ENCODE measurements around the gene ZC3H10. TPM values are rescaled to one million over a fixed set of nuclear protein-coding genes. Genes with fewer than 3 reads are reported as not detected.
"Not testable (repeated sequence)": the region's sequence is repeated elsewhere in the genome, so short reads cannot be mapped to it uniquely, and the experiment has no call there.

The ZC3H10 gene
- total and polyA plus RNA-seq, 2 donors = 4.6 to 4.9 TPM

GRCh38 chr12:56110571-56110970 lies 7.5 kb upstream of the ZC3H10 start:
- DNase-seq (ENCODE audit: extremely low spot score) = no peak
- Histone ChIP-seq H3K4me1 (ENCODE audit: insufficient read depth) (no peaks in the 10 kb centered on the region), H3K27ac (ENCODE audit: low read depth) (no peak overlapping the region), H3K4me3 (ENCODE audit: low read depth, low read length) (no peak overlapping the region), H3K36me3 (ENCODE audit: insufficient read depth) (peaks cover 16% of the 10 kb centered on the region)
- 89% methylated on average over 5 of the region's 5 CpGs for WGBS

DNA sequence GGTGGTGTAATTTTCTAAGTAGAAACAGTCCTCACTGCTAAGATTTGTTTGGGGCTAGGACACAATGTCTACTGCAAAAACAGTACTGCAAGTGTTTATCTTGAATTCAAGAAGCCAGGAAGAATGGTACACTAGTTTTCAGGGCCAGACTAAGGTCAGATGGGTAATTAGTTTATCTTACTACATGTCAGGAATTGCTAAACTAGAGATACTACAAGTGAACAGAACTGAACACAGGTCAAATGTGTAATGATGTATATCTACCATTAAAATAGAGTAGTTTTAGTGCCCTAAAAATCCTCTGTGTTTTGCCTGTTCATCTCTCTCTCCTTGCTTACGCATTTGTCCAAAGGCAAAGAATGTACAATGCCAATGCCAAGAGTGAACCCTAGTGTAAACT lies 4.0 kb upstream of the ZC3H10 start:
- 90% methylated on average over 1 of the region's 1 CpG for WGBS
- H3K27ac ChIP-seq (ENCODE audit: low read depth) = no peak overlapping the region
- no peaks in the 10 kb centered on the region for H3K4me1 ChIP-seq (ENCODE audit: insufficient read depth)
- peaks cover 13% of the 10 kb centered on the region for H3K36me3 ChIP-seq (ENCODE audit: insufficient read depth)
- no peak overlapping the region for H3K4me3 ChIP-seq (ENCODE audit: low read depth, low read length)
- DNase-seq (ENCODE audit: extremely low spot score) = no peak

GRCh38 chr12:56115329-56115728 lies 2.7 kb upstream of the ZC3H10 start:
- WGBS = 33% methylated on average over 10 of the region's 10 CpGs
- Histone ChIP-seq H3K36me3 (ENCODE audit: insufficient read depth) (peaks cover 8% of the 10 kb centered on the region), H3K4me1 (ENCODE audit: insufficient read depth) (no peaks in the 10 kb centered on the region), H3K4me3 (ENCODE audit: low read depth, low read length) (peak overlapping the region; percentile 44), H3K27ac (ENCODE audit: low read depth) (no peak overlapping the region)
- no peak for DNase-seq (ENCODE audit: extremely low spot score)

DNA sequence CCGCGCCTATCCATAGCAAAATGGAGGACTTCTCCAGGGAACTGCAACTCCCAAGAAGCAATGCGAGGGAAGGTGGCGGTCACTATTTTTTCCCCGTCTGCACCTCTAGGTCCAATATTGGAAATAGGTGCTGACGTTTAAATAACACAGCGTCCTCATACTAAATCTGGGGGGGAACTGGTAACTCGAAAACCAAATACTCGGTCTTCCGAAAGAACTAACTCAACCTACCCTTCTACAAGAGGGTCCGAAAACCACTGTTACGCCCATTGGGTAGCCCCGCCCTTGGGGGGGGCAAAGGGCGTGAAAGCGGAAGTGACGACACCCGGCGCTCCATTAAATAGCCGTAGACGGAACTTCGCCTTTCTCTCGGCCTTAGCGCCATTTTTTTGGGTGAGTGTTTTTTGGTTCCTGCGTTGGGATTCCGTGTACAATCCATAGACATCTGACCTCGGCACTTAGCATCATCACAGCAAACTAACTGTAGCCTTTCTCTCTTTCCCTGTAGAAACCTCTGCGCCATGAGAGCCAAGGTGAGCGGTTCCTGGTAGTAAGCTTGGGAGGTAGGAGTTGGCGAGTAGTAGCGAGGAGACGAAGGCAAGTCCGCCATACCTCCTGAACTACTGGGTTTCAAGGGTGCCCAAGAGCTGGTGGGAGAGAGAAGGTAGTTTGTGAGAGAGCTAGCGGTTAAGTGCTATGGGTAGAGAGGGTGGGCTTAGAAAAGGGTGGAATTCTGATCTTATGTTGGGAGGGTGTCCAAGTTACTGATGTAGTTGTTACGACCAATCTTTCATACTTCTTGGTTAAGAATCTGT lies 1.6 kb upstream of the ZC3H10 start, which contains the start of gene RPL41:
TSS of gene RPL41 (plus strand) at position 367 of the 815 bp plus-strand sequence.
- WGBS = under 1% methylated on average over 34 of the region's 34 CpGs
- H3K36me3 ChIP-seq (ENCODE audit: insufficient read depth) = peaks cover 4% of the 10 kb centered on the region

DNA sequence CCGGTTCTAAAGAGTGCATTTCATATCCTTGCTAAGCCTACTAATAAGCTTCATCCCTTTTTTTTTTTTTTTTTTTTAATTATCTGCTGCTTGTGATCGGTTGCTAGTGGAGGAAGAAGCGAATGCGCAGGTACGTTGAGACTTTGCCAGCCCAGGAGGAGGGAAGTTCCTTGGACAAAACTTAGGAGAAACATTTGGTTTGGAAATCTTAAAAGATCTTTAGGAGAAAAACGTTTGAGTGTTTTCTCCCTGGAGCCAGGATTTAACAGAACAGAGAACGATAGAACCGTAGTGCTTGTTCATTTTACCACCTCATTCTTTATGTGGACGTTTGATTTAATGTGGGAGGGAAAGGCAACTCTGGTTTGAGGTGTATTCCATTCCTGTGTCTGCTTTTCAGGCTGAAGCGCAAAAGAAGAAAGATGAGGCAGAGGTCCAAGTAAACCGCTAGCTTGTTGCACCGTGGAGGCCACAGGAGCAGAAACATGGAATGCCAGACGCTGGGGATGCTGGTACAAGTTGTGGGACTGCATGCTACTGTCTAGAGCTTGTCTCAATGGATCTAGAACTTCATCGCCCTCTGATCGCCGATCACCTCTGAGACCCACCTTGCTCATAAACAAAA lies 872 bp upstream of the ZC3H10 start:
- Histone ChIP-seq H3K4me3 (ENCODE audit: low read depth, low read length) (peak overlapping the region; percentile 44), H3K27ac (ENCODE audit: low read depth) (peak overlapping the region; percentile 98)
- DNase-seq (ENCODE audit: extremely low spot score); H3K4me1 ChIP-seq (ENCODE audit: insufficient read depth); H3K36me3 ChIP-seq (ENCODE audit: insufficient read depth): not testable (repeated sequence)
- WGBS = under 1% methylated on average over 12 of the region's 16 CpGs

More for the DNA sequence above, 1.6 kb upstream of the ZC3H10 start, which contains the start of gene RPL41:
- no peaks in the 10 kb centered on the region for H3K4me1 ChIP-seq (ENCODE audit: insufficient read depth)
- peak within 1 kb of the TSS; percentile 44 for H3K4me3 ChIP-seq (ENCODE audit: low read depth, low read length)
- DNase-seq (ENCODE audit: extremely low spot score) = peak; percentile 96
- peak within 1 kb of the TSS; percentile 98 for H3K27ac ChIP-seq (ENCODE audit: low read depth)

GRCh38 chr12:56118688-56119357 lies 757 bp downstream of the ZC3H10 start:
- Histone ChIP-seq H3K36me3 (ENCODE audit: insufficient read depth) (no peaks in the 10 kb centered on the region), H3K27ac (ENCODE audit: low read depth) (peak overlapping the region; percentile 66), H3K4me3 (ENCODE audit: low read depth, low read length) (peak overlapping the region; percentile 42), H3K4me1 (ENCODE audit: insufficient read depth) (no peaks in the 10 kb centered on the region)
- WGBS = 9% methylated on average over 13 of the region's 13 CpGs
- no peak for DNase-seq (ENCODE audit: extremely low spot score)

- H3K4me1 ChIP-seq (ENCODE audit: insufficient read depth) = no peaks in the 10 kb centered on the region
- DNase-seq (ENCODE audit: extremely low spot score) = peak; percentile 82
- WGBS = under 1% methylated on average over 2 of the region's 2 CpGs
Observed at GRCh38 chr12:56119361-56119796, 1.3 kb downstream of the ZC3H10 start.

DNA sequence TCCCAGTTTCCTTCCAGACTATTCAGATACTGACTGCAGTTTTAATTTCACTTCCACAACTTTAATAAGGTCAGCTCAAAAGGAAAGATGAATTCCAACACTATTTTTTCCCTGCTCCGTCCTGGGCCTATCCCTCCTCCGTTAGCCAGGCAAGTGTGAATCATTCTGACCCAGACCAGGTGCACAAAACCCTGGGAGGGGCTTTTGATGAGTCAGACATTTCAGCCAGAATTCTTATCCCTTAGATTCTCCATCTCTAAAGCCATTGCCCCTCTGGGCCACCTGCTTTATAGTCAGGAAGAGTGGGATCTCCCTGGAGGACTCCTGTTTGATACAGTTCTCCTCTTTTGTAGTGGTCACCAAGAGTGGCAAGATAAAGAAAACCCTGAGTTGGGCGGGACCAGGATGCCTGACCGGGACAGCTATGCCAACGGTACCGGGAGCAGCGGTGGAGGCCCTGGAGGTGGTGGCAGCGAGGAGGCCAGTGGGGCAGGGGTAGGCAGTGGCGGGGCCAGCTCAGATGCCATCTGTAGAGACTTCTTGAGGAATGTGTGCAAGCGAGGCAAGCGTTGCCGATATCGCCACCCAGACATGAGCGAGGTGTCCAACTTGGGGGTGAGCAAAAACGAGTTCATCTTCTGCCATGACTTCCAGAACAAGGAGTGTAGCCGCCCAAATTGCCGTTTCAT lies 2.2 kb downstream of the ZC3H10 start:
- H3K4me1 ChIP-seq (ENCODE audit: insufficient read depth) = no peaks in the 10 kb centered on the region
- no peak for DNase-seq (ENCODE audit: extremely low spot score)
- H3K27ac ChIP-seq (ENCODE audit: low read depth) = no peak overlapping the region
- no peaks in the 10 kb centered on the region for H3K36me3 ChIP-seq (ENCODE audit: insufficient read depth)
- 87% methylated on average over 17 of the region's 17 CpGs for WGBS
- no peak overlapping the region for H3K4me3 ChIP-seq (ENCODE audit: low read depth, low read length)

More at GRCh38 chr12:56119361-56119796, 1.3 kb downstream of the ZC3H10 start:
- no peak overlapping the region for H3K4me3 ChIP-seq (ENCODE audit: low read depth, low read length)
- H3K36me3 ChIP-seq (ENCODE audit: insufficient read depth) = no peaks in the 10 kb centered on the region
- no peak overlapping the region for H3K27ac ChIP-seq (ENCODE audit: low read depth)

DNA sequence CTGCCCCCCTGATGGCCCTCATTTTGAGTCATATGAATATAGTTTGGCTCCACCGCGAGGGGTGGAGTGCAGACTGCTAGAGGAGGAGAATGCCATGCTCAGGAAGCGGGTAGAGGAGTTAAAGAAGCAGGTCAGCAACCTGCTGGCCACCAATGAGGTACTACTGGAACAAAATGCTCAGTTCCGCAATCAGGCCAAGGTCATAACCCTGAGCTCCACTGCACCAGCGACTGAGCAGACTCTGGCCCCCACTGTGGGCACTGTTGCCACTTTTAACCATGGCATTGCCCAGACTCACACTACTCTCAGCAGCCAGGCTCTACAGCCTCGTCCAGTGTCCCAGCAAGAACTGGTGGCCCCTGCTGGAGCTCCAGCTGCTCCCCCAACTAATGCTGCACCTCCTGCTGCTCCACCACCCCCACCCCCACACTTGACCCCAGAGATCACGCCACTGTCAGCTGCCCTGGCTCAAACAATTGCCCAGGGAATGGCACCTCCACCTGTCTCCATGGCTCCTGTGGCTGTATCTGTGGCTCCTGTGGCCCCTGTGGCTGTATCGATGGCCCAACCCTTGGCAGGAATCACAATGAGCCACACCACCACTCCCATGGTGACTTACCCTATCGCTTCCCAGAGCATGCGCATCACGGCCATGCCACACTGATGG lies 3.3 kb downstream of the ZC3H10 start:
- Histone ChIP-seq H3K36me3 (ENCODE audit: insufficient read depth) (no peaks in the 10 kb centered on the region), H3K4me1 (ENCODE audit: insufficient read depth) (no peaks in the 10 kb centered on the region), H3K4me3 (ENCODE audit: low read depth, low read length) (no peak overlapping the region), H3K27ac (ENCODE audit: low read depth) (no peak overlapping the region)
- WGBS = 91% methylated on average over 11 of the region's 11 CpGs
- DNase-seq (ENCODE audit: extremely low spot score) = no peak

DNA sequence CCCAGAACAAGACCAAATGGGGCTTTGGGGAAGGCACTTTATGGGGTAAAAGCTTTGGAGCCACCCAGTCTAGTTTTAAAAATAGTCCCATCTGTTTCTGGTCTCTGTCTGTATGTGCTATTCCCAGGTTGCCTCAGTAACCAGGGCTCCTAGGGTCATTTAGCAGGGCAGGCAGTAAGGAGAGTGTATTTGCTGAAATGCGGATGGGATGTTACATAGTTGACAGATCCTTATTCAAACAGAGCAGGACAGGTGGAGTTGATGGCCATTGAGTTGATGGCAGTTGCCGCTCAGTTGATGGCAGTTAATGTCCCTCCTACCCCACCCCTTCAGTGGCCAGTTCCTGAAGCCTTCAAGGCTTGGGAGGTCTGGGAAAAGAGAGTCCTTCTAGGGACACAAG lies 4.6 kb downstream of the ZC3H10 start:
- H3K27ac ChIP-seq (ENCODE audit: low read depth) = no peak overlapping the region
- H3K4me3 ChIP-seq (ENCODE audit: low read depth, low read length) = no peak overlapping the region
- no peak for DNase-seq (ENCODE audit: extremely low spot score)
- WGBS = 74% methylated on average over 2 of the region's 2 CpGs
- H3K4me1 ChIP-seq (ENCODE audit: insufficient read depth) = no peaks in the 10 kb centered on the region
- no peaks in the 10 kb centered on the region for H3K36me3 ChIP-seq (ENCODE audit: insufficient read depth)

DNA sequence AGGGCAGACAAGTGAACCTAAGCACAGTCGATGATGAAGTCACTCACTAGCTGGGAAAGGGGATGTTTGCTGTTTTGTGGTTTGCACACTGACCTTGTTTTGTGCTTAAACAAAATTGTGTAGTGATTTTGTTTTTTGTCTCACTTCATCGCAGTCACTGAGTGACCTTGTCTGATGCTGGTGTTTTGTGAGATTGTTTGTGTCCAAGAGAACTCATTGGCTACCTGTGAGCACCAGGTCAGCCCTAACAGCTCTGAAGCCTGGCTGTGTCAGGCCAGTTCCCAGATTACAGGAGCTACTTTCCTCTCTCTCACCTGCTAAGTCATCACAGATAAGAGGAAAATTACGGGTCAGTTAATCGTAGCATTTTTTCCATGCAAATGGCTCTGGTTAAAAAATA lies 6.1 kb downstream of the ZC3H10 start:
- Histone ChIP-seq H3K4me3 (ENCODE audit: low read depth, low read length) (no peak overlapping the region), H3K4me1 (ENCODE audit: insufficient read depth) (no peaks in the 10 kb centered on the region), H3K27ac (ENCODE audit: low read depth) (no peak overlapping the region), H3K36me3 (ENCODE audit: insufficient read depth) (no peaks in the 10 kb centered on the region)
- WGBS = 83% methylated on average over 4 of the region's 4 CpGs
- DNase-seq (ENCODE audit: extremely low spot score) = no peak

- Histone ChIP-seq H3K4me3 (ENCODE audit: low read depth, low read length) (no peak overlapping the region), H3K36me3 (ENCODE audit: insufficient read depth) (peaks cover 4% of the 10 kb centered on the region), H3K4me1 (ENCODE audit: insufficient read depth) (no peaks in the 10 kb centered on the region), H3K27ac (ENCODE audit: low read depth) (peak overlapping the region; percentile 69)
- DNase-seq (ENCODE audit: extremely low spot score) = no peak
- 54% methylated on average over 3 of the region's 3 CpGs for WGBS
Observed at GRCh38 chr12:56126732-56127239, 8.7 kb downstream of the ZC3H10 start.

DNA sequence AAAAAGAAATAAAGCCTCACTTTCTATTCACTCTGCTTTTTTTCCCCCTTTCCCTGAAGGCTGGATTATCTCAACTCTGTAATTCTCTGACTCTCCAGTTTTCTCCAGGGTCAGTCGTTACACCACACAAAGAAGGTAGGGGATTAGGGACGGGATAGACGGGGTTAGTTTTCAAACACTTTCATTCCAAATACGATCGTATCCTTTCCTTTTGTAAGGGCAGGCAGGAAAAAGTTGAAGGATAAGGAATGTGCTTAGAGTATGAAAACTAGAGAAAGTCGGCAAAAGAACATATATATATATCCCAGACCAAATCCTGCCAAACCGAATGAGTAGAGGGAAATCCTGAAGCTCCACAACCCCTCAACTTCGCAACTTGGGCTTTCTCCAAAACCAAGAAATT lies 9.4 kb downstream of the ZC3H10 start:
- no peak for DNase-seq (ENCODE audit: extremely low spot score)
- Histone ChIP-seq H3K36me3 (ENCODE audit: insufficient read depth) (peaks cover 5% of the 10 kb centered on the region), H3K4me1 (ENCODE audit: insufficient read depth) (no peaks in the 10 kb centered on the region), H3K27ac (ENCODE audit: low read depth) (peak overlapping the region; percentile 69), H3K4me3 (ENCODE audit: low read depth, low read length) (no peak overlapping the region)
- under 1% methylated on average over 8 of the region's 8 CpGs for WGBS
